Measurements from ENCODE around the gene EFCAB11. TPM values are rescaled to one million over a fixed set of nuclear protein-coding genes. Genes with fewer than 3 reads are reported as not detected.
A peak's percentile ranks its signal among the peaks of the same experiment; 100 is the strongest.

Gene EFCAB11
- total and polyA plus RNA-seq, 2 of the 4 experiments (the other 2 are of a cell fraction): 2.2 to 5.3 TPM

DNA sequence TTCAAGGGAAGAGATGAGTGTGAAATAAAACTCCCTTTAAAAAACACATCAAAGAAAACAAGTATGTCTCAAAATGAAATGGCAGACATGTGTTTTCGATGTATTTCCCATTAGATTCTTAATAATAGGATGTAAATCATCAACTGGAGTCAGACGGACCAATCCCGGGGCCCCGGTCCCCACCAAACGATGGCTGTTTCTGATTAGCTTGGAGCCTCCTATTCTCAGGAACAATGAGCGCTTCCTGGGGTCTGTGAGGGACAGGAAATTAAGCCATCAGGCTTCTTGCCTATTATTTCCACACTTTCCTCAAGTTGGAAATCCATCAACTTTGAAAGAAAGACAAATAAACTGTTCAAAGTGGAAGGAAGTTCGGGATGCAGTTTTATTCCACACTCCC lies 179.4 kb downstream of the EFCAB11 start:
- POLR2A ChIA-PET (ENCODE audit: unreplicated experiment): no interaction called here
- Histone ChIP-seq H3K4me1 (ENCODE audit: control insufficient read depth, insufficient read depth, low read length) (peaks cover 23% of the 10 kb centered on the region), H3K9ac (ENCODE audit: low read depth, low read length) (no peak overlapping the region), H3K9me1 (ENCODE audit: insufficient read depth, low read length) (peaks cover 19% of the 10 kb centered on the region), H3K27me3 (ENCODE audit: control insufficient read depth, insufficient read depth, low read length) (no peaks in the 10 kb centered on the region), H2AFZ (replicated peaks; ENCODE audit: low read length, poor library complexity) (no peak overlapping the region), H4K5ac (ENCODE audit: low read depth, low read length) (no peak overlapping the region), H2BK15ac (ENCODE audit: low read depth, low read length) (peak overlapping the region; percentile 53; the same call in 1 of the 3 replicates), H3K36me3 (ENCODE audit: control insufficient read depth, insufficient read depth, low read length) (no peaks in the 10 kb centered on the region), H3K9me3 (ENCODE audit: control insufficient read depth, insufficient read depth, low read length) (no peaks in the 10 kb centered on the region), H2AK5ac (ENCODE audit: low read depth, low read length) (no peak overlapping the region), H3K18ac (ENCODE audit: low read depth, low read length) (peak overlapping the region; percentile 33; the same call in 1 of the 2 replicates), H4K91ac (ENCODE audit: insufficient read depth, low read depth, low read length) (no peak overlapping the region; the same call in 1 of the 2 replicates), H3K4me3 (ENCODE audit: insufficient read depth, low read depth, low read length) (no peak overlapping the region), H3K4ac (ENCODE audit: low read depth, low read length) (0 out of 2 replicates have a peak overlapping the region, but pooled peaks have one; percentile 37), H3K79me1 (ENCODE audit: low read depth in 1 of 2, low read length in 2 of 2) (0 out of 4 replicates have a peak, but pooled peaks cover 0 to 6% of the 10 kb centered on the region in 2 experiments), H2BK5ac (ENCODE audit: low read depth, low read length, poor library complexity, severe bottlenecking) (no peak overlapping the region), H2BK120ac (ENCODE audit: low read depth, low read length) (peak overlapping the region; percentile 57; the same call in 1 of the 2 replicates), H2BK20ac (ENCODE audit: low read depth, low read length) (no peak overlapping the region), H3K27ac (ENCODE audit: insufficient read depth, low read length) (no peak overlapping the region), H4K8ac (ENCODE audit: low read depth in 2 of 2, low read length in 2 of 2) (0 out of 4 replicates have a peak overlapping the region, but pooled peaks of 1 of the 2 experiments have one; percentile 7), H3K56ac (ENCODE audit: extremely low read depth, insufficient read depth, low read length) (no peak overlapping the region), H2AK9ac (replicated peaks; ENCODE audit: low read depth, low read length, poor library complexity) (no peak overlapping the region), H4K20me1 (ENCODE audit: insufficient read depth, low read length) (no peaks in the 10 kb centered on the region), H3K23ac (ENCODE audit: low read depth, low read length) (no peak overlapping the region), H3K14ac (replicated peaks; ENCODE audit: low read depth, low read length) (no peak overlapping the region), H3K4me2 (ENCODE audit: low read depth, low read length) (no peak overlapping the region)
- no CpG with 5 or more reads among the region's 7 CpGs for WGBS, 2 experiments (ENCODE audit: extremely low coverage in 2 of 2, insufficient read length in 1 of 2)
- DNase-seq (no peak), ATAC-seq (ENCODE audit: low read depth) (no peak)
- dilution Hi-C loops (cut with HindIII; ENCODE audit: low sequenced_read_pairs, unreplicated experiment) (no loop called here), intact Hi-C loops (cut with micrococcal nuclease) (no loop called here), in situ Hi-C loops (cut with MboI; ENCODE audit: low sequenced_read_pairs) (no loop called here)
- CTCF ChIA-PET: interaction anchor here (0.5 kb wide), 1 partner anchor 568 kb away, joined by 3 read pairs; no protein-coding TSS in a partner anchor
- no peak for TF ChIP-seq CEBPB (IDR thresholded peaks at IDR 0.05; ENCODE audit: low read depth, low read length)
- no TSS peak for BruUV-seq (replicated peaks)
